NCI-H2196 treated with DMSO at 0.1 percent for 48 hours (cell line): ENCODE measurements around the gene JAKMIP2.
"Not testable (repeated sequence)": the region's sequence is repeated elsewhere in the genome, so short reads cannot be mapped to it uniquely, and the experiment has no call there.

ENCODE experiments used
- DNase-seq: peaks from one replicate; lab custom pipeline; 2025; ENCODE audit not compliant: unreplicated experiment; lab: John Stamatoyannopoulos, UW

Gene JAKMIP2

DNA sequence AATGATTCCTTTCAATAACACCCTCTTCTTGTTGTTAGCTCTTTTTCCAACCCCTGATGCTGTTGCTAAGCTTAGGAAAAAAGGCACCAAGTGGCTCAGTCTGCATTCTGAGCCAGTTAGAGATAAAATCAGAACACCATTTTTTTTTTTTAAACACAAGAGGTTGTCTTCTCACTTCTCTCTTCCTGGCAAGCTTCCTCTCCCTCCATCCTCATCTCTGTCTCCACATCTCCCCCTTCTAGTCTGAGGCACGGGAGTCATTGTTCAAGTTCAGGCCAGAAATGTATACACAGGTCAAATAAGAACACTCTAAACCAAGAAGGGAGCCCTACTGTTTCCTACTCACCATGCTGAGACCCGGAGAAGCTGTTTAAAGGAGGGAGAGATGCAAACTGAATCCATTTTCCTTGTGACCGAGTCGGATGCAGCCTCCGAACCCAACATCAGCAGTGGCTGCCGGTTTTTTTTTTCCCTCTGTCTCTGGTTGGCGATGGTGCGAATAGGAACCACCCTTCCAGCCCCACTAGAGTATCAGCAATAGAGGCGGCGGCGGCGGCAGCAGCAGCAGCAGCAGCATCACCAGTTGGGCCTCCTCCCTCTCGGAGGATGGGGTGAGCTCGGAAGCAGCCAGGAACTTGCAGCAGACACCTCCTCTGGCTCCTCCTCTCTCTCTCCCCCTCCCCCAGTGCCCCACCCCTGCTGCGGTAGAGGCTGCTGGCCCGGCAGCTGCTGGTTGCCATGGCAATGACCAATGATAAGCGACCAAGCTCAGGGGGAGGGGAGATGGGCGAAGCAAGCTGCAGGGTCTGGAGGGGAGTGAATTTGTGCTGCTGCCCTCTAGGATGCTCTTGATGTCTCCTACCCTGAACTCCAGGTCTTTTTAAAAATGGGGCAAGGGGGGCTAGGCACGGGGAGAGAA is at the start of gene JAKMIP2:
Gene JAKMIP2 (minus strand): TSS at position 619 of the 919 bp plus-strand sequence. CDS start 110,922 bp downstream, outside the sequence.
- DNase-seq, result peak; percentile 96

DNA sequence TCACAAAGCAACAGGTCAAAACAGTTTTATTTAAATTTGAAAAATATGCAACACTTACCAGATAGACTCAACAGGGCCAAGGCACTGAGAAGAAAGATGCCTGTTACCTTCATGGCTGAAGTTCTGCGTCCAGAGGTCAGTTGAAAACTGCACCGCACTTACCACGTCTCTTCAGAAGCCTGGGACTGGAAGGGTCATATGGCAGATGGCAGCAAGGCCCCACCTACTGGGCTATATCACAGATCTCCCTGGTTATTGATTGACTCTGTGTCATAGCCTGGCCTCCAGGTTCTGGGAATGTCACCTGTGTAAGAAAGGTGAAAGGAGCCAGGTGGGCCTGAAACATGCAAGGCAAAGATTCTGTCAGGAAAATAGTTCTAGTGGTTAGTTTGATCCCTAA is 48.9 kb upstream of the JAKMIP2 start, which contains the start of gene SPINK1:
Gene SPINK1 (minus strand): TSS at position 207 of the 400 bp plus-strand sequence. CDS start 94 bp downstream, at position 113.
- no peak for DNase-seq

DNA sequence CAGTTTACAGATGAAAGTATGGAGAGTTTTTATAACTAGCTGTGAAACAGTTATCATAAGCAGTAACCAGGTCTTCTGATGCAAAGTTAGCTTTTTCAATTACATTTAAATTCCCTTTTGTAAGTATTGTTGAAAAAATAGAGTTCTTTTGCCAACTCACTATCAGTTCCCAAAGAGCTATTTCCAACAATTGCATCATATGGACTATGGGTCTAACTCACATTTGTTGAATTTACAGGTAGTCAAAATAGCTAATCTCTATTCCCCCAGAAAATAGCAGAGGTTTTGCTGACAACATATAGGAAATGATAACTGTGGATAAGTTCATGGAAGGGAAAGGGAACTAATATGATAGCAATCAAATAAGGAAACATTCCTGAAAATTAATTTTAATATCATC is 47.5 kb upstream of the JAKMIP2 start:
- no peak for DNase-seq

GRCh38 chr5:147827017-147827416 is 44.5 kb upstream of the JAKMIP2 start:
- DNase-seq, result not testable (repeated sequence)

DNA sequence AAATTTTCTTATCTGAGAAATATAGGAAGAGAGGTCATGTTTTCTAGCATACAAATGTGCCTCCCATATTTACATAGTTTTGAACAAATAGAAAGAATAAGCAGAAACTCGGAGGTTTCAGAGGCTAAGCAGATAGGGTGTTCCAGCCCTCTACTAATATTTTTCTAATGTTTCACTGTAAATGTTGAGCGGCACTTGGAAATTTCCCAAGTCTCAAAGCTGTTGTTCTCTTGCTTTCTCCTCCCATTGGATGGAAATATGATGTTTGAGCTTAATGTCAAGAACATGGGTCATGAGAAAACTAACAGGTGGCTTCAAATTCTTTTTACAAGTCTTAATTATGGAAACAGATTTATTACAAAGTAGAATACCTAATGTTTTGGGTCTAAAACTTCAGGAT is 43.8 kb upstream of the JAKMIP2 start:
- DNase-seq, result no peak

DNA sequence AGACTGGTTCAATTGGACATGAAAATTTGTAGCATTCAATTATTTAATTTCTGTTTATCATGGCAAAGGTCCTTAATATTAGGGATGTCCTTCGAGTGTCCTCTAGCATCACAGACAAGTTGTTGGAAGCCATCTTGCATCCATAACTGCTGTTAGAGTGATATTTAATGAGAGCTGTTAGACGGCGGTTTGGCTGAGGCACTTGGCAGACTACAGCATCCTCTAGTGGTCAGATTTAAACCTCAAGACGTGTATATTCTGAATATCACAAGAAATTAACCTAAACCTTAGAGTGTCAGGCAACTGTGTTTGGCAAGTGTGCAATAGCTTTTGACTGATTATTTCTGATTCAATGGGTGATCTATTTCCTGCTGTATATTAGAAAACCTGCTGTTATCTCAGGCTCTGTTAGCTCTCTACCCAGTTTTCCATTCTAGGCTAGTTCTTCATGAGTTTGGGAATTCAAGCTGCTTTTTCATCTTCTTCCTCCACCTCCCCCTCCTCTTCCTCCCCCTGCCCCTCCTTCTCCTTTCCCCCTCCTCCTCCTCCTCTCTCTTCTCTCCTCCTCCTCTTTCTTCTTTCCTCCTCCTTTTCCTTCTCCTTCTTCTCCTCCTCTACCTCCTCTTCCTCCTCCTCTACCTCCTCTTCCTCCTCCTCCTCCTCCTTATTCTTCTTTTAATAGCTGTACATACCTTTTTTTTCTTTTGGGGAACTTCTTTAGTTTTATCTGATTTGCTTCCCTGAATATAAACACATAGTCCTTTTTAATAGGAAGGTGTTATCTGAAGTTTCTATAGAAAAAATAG is 40.4 kb upstream of the JAKMIP2 start:
- peak; percentile 62 for DNase-seq

DNA sequence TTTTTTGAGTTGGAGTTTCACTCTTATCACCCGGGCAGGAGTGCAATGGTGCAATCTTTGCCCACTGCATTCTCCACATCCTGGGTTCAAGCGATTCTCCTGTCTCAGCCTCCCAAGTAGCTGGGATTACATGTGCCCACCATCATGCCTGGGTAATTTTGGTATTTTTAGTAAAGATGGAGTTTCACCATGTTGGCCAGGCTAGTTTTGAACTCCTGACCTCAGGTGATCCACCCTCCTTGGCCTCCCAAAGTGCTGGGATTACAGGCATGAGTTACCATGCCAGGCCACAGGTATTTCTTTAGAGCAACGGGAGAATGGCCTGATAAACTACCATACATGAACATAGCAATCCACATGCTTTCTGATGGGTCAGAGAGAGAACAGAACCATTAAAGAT is 39.7 kb upstream of the JAKMIP2 start:
- not testable (repeated sequence) for DNase-seq

- no peak for DNase-seq
These were observed 39.2 kb upstream of the JAKMIP2 start for GRCh38 chr5:147821766-147822165.

GRCh38 chr5:147819261-147819770 is 36.8 kb upstream of the JAKMIP2 start:
- DNase-seq, result no peak

DNA sequence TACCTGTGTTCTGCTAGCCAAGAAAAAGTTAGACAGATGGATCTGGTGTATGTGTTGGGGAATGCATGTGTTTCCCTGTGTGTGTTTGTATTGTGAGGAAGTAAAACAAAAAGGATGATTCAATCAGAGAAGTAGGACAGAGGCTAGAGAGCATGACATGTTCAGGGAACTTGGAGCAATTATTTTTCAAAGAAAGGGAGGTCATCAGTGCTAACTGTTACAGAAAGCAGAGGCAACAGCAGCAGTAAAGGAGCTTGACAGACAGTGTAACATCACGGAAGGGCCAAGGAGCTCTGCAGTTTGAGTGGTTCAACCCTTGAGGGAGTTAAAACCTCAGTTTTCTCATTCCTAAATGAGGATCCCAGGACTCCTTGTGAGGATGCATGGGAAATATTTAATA is 35.8 kb upstream of the JAKMIP2 start:
- no peak for DNase-seq

GRCh38 chr5:147813696-147814095 is 31.2 kb upstream of the JAKMIP2 start:
- no peak for DNase-seq

DNA sequence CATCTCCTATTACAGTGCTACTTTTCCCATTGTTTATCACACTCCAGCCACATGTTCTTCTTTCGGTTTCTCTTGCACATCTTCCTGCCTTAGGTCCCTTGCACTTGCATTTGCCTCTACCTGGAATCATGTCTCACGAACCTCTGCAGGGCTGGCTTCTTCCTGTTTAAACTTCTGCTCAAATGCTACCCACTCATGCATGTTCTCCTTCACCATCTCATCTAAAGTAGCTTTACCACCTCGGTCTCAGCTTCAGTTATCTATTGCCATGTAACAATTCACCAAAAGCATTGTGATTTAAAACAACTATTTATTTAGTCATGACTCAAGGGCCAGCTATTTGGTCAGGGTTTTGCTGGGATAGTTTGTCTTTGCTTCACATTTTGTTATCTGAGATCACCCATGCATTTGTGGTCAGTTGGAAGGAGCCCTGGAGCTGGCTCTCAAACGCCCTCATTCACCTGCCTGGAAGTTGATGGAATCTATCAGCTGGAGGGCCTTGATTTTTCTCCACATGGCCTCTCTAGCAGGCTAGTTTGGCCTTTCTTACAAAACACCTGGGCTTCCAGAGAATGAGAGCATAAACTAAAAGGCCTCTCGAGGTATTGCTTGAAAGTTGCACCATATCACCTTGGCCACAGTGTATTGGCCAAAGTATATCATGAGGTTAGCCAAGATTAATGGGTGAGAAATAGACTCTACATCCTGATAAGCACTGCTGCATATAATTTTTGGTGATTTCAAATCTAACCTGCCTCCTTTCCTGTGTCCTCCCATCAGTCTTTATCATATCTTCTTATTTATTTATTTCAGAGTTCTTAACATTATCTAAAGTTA is 27.5 kb upstream of the JAKMIP2 start:
- no peak for DNase-seq

GRCh38 chr5:147805030-147805454 is 22.5 kb upstream of the JAKMIP2 start:
- DNase-seq, result no peak

DNA sequence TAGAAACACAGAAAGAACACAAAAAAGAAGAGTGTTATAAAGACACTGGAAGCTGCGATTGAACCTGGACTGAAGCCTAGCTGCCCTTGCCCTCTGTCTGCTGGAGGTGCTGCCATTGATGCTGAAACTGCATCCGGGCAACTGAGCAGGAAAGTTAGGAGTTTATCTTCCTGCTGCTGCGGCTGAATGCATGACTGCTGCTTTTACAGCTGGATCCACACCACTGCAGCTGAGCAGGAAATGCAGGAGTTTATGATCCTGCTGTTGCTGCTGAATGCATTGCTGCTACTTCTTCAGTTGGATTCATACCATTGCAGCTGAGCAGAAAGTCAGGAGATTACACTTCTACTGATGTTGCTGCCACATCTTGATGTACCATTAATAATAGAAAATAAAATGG is 21.8 kb upstream of the JAKMIP2 start:
- DNase-seq, result no peak

DNA sequence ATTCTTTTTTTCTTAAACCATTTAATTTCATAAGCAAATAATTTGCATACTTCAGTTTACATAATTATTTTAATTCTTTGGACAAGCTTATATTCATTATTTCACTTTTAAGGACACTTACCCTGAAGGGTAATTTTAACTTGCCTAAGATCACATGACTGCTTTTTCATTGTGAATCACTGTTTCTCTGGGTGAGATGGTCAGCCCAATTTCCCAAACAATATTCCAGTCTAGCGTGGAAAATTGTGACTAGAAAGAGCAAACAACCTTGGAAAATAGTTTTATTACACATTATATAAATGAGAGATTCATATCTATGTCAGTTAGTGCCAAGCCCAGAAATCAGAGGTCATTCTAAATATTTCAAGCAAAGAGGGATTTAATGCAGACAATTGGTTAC is 21.4 kb upstream of the JAKMIP2 start:
- DNase-seq, result no peak

GRCh38 chr5:147803161-147803560 is 20.6 kb upstream of the JAKMIP2 start:
- DNase-seq, result not testable (repeated sequence)

DNA sequence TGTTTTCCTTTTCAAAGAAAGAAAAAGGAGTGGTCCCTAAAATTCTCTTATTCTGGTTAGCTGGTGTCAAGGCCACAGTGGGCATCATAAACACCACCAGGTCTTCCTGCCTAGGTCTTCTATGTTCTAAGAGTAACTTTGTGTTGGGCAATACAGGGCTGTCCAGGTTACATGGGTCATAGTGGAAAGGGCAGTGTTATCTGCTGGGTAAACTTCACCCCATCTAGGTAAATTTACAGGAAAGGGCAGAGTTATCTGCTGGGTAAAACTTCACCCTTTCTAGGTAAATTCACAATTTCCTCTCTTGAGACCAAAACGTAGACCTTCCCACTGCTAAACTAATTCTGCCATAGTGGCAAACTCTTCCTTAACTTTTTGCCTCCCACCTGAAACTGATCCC is 18.9 kb upstream of the JAKMIP2 start:
- DNase-seq, result no peak

- no peak for DNase-seq
These were observed 18.0 kb upstream of the JAKMIP2 start for GRCh38 chr5:147800491-147800890.

GRCh38 chr5:147796556-147797308 is 14.2 kb upstream of the JAKMIP2 start:
- no peak for DNase-seq

- no peak for DNase-seq
These were observed 8.7 kb upstream of the JAKMIP2 start for GRCh38 chr5:147791181-147791580.
